Naive thymus-derived CD4-positive, alpha-beta T cell (primary cell): Measurements from ENCODE around the gene ERMN. TPM values are rescaled to one million over a fixed set of nuclear protein-coding genes. Genes with fewer than 3 reads are reported as not detected.

Experiments
- ATAC-seq: fragments of 150-1000 bp; cut with Tn5 transposase; 2 replicates; pipeline ENCODE4 v1.10.0; 2021; ENCODE audit warnings: mild to moderate bottlenecking, moderate library complexity
- CTCF ChIA-PET: fragments of 350-600 bp; sonication (Branson Sonifier 250); formaldehyde crosslinking; loops from one replicate; lab custom pipeline; 2021; ENCODE audit warnings: antibody characterized with exemption; lab: Charles Lee
- POLR2A ChIA-PET: fragments of 350-600 bp; sonication (Branson Sonifier 250); formaldehyde crosslinking; loops from one replicate; lab custom pipeline; 2021; ENCODE audit warnings: antibody characterized with exemption, inconsistent platforms; lab: Charles Lee
- DNase-seq, 9 donors: peaks; one replicate each; pipeline versions ENCODE4 v3.0.0 to v3.0.0-alpha.2; 2020 to 2022; ENCODE audit warnings: mixed read lengths in 1 of 9
- H3K27ac ChIP-seq: one replicate; pipeline ENCODE4 v1.7.0; 2013; ENCODE audit warnings: mild to moderate bottlenecking, low read depth, low read length, moderate library complexity
- H3K27me3 ChIP-seq, 2 donors: one replicate each; pipeline ENCODE4 v1.7.0; 2013; ENCODE audit warnings: low read length in 2 of 2, mild to moderate bottlenecking in 2 of 2, moderate library complexity in 2 of 2; ENCODE audit not compliant: control insufficient read depth in 2 of 2, insufficient read depth in 2 of 2
- H3K36me3 ChIP-seq, 3 experiments: 1 replicate in 2 of 3; 2 replicates in 1 of 3; pipeline ENCODE4 v1.7.0; 2013; ENCODE audit warnings: low read length in 3 of 3, mild to moderate bottlenecking in 3 of 3, moderate library complexity in 1 of 3; ENCODE audit not compliant: insufficient read depth in 3 of 3, control insufficient read depth in 2 of 3
- H3K4me1 ChIP-seq, 2 donors: one replicate each; pipeline ENCODE4 v1.7.0; 2013; ENCODE audit warnings: low read length in 2 of 2, mild to moderate bottlenecking in 2 of 2, moderate library complexity in 1 of 2; ENCODE audit not compliant: control insufficient read depth in 2 of 2, insufficient read depth in 2 of 2
- H3K4me3 ChIP-seq: 2 replicates; pipeline ENCODE4 v1.7.0; 2013; ENCODE audit warnings: mild to moderate bottlenecking, low read length
- H3K9me3 ChIP-seq, 3 experiments: 1 replicate in 2 of 3; 2 replicates in 1 of 3; pipeline ENCODE4 v1.7.0; 2013; ENCODE audit warnings: low read length in 3 of 3; ENCODE audit not compliant: control insufficient read depth in 2 of 3
- H3K27ac Mint-ChIP-seq, 9 donors: one replicate each; pipeline ENCODE4 v1.8.0; 2020 to 2022; ENCODE audit warnings: mixed read lengths in 9 of 9, mild to moderate bottlenecking in 8 of 9, moderate library complexity in 5 of 9, inconsistent platforms in 2 of 9
- H3K27me3 Mint-ChIP-seq, 5 donors: one replicate each; pipeline ENCODE4 v1.8.0; 2021 to 2022; ENCODE audit warnings: mixed read lengths in 5 of 5, mild to moderate bottlenecking in 1 of 5
- H3K36me3 Mint-ChIP-seq, 5 donors: one replicate each; pipeline ENCODE4 v1.8.0; 2020 to 2022; ENCODE audit warnings: mixed read lengths in 5 of 5, mild to moderate bottlenecking in 3 of 5, inconsistent platforms in 1 of 5
- H3K4me1 Mint-ChIP-seq, 7 donors: one replicate each; pipeline ENCODE4 v1.8.0; 2020 to 2022; ENCODE audit warnings: mixed read lengths in 7 of 7, mild to moderate bottlenecking in 3 of 7, inconsistent platforms in 1 of 7
- H3K4me3 Mint-ChIP-seq, 10 donors: one replicate each; pipeline ENCODE4 v1.8.0; 2020 to 2022; ENCODE audit warnings: mild to moderate bottlenecking in 10 of 10, mixed read lengths in 10 of 10, moderate library complexity in 6 of 10, inconsistent platforms in 2 of 10
- H3K9me3 Mint-ChIP-seq, 11 donors: one replicate each; pipeline ENCODE4 v1.8.0; 2020 to 2022; ENCODE audit warnings: mixed read lengths in 11 of 11, mild to moderate bottlenecking in 4 of 11, inconsistent platforms in 1 of 11, moderate library complexity in 1 of 11
- intact Hi-C, 2 donors: fragments of 100-400 bp; cut with micrococcal nuclease; formaldehyde crosslinking; loops; one replicate each; pipeline ENCODE4 v1.15.1; 2023
- polyA plus RNA-seq, 2 donors: library from polyadenylated mRNA; unstranded; fragments of 300-500 nt; fragmentation: Illumina TruSeq; gene quantifications; one replicate each; pipeline ENCODE4 v1.2.3, GENCODE V29; 2021
- total RNA-seq, 6 experiments: library from RNA in 5 of 6; stranded (reverse) in 5 of 6; gene quantifications; 1 replicate in 5 of 6; 2 replicates in 1 of 6; pipeline ENCODE4 v1.2.3 and lab custom pipeline; 2021 to 2026

The ERMN gene
- total and polyA plus RNA-seq, 7 experiments from 2014 or later: 0.09 to 17.3 (median 6.0) TPM

DNA sequence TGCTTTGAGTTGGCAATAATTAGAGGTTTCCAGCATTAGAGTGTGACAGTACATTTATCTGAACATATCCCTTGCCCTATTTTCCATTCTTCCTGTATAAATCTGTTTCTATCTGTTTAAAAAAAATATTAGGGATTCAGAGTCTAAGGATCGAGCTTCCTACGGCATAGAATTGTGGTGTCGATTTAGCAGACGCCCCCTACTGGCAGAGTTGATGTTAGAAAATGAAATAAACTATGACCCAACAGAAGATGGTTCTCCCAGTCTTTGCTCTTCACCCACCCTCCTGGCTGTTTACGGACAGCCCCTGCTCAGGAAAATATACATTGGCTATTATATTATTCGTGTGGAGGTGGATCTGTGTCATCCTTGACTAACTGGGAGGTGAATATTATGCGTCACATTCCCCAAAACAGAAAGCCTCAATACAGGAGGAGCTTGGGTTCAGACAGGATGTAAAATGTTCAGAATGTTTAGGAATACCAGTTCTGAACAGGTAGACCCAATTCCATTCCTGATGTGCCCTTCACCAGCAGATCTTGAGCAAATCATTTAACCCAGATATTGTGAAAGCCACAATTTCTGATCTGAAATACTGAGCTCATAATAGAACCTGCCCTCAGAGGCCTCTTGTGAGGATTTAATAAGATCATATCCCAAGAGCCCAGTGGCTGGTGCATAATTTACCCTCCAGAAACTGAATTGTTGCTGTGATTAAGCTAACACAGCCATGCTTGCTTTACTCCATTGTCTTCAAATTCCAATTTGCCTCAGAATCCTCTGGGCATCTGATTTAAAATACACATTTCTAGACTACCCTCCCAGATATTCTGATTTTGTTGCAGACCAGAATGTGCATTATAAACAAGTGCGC is 10.8 kb upstream of the ERMN start:
- DNase-seq: peak in 7 of 9 donors; percentile 19 to 59 (median 53)
- H3K27ac ChIP-seq: peak overlapping the region; percentile 15
- Mint-ChIP-seq H3K27me3 (no peaks in the 10 kb centered on the region), H3K4me3 (peak overlapping the region; percentile 5 to 86 (median 70)), H3K36me3 (peaks cover 6 to 28% (median 10%) of the 10 kb centered on the region in 5 donors), H3K27ac (peak overlapping the region; percentile 15 to 92 (median 81)), H3K9me3 (peaks cover 0 to 8% (median 4%) of the 10 kb centered on the region in 11 donors), H3K4me1 (peaks cover 28 to 90% (median 83%) of the 10 kb centered on the region in 7 donors)
- H3K27me3 ChIP-seq: no peaks in the 10 kb centered on the region
- no peaks in the 10 kb centered on the region for H3K9me3 ChIP-seq
- intact Hi-C loops: loop anchor here (1.0 to 10.0 kb wide), 3 partner anchors 78 to 1118 kb away; partner anchors contain the start of genes CCDC148 (in 1 of the 2) and PKP4 (in 1 of the 2)
- CTCF ChIA-PET: interaction anchor here (0.6 to 8.0 kb wide), 29 partner anchors 9 to 1143 kb away, joined by 3 to 59 read pairs (median 4); partner anchors contain the start of genes CYTIP and ERMN
- H3K36me3 ChIP-seq: no peaks in the 10 kb centered on the region
- POLR2A ChIA-PET: interaction anchor here (0.6 to 15.7 kb wide), 11 partner anchors 14 to 115 kb away, joined by 3 to 554 read pairs (median 4); partner anchors contain the start of gene CYTIP
- peak overlapping the region; percentile 5 for H3K4me3 ChIP-seq
- H3K4me1 ChIP-seq: peaks cover 23 to 58% of the 10 kb centered on the region in 2 donors
- peak; percentile 52 for ATAC-seq

DNA sequence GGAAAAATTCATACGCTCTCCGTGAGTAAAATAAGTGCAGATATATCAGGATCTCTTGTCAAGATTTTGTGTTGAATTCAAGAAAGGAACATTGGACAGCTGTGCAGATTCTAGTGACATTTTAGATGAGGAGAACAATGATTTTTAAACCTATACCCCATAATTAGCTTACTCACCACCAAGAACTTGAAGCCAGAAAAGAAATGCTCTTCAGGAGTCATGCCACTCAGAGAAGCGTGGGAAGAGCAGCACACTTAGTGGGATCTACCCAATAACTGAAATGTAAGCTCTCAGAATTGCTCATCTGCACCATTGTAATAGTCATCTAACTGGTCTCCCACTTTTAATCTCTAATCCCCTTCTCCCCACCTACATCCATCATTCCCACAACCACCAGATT is 9.2 kb upstream of the ERMN start:
- no peaks in the 10 kb centered on the region for H3K36me3 ChIP-seq
- POLR2A ChIA-PET: interaction anchor here (0.7 to 15.7 kb wide), 11 partner anchors 12 to 115 kb away, joined by 3 to 554 read pairs (median 7); partner anchors contain the start of gene CYTIP
- Mint-ChIP-seq H3K4me3 (peak overlapping the region in 9 of 10 donors; percentile 2 to 58 (median 42)), H3K4me1 (peaks cover 43 to 97% (median 93%) of the 10 kb centered on the region in 7 donors), H3K27ac (peak overlapping the region in 8 of 9 donors; percentile 26 to 92 (median 81)), H3K27me3 (no peaks in the 10 kb centered on the region), H3K9me3 (peaks cover 0 to 4% (median 0%) of the 10 kb centered on the region in 11 donors), H3K36me3 (peaks cover 0 to 13% (median 0%) of the 10 kb centered on the region in 5 donors)
- no peak overlapping the region for H3K4me3 ChIP-seq
- no peaks in the 10 kb centered on the region for H3K9me3 ChIP-seq
- H3K27ac ChIP-seq: peak overlapping the region; percentile 15
- no peak for ATAC-seq
- intact Hi-C loops: loop anchor here (2.0 to 10.0 kb wide), 3 partner anchors 14 to 1120 kb away; partner anchors contain the start of genes CCDC148 (in 1 of the 2) and PKP4 (in 1 of the 2)
- CTCF ChIA-PET: interaction anchor here (0.6 to 8.0 kb wide), 19 partner anchors 7 to 160 kb away, joined by 3 to 59 read pairs (median 5); partner anchors contain the start of gene ERMN
- no peaks in the 10 kb centered on the region for H3K27me3 ChIP-seq
- no peak for DNase-seq
- peaks cover 29 to 69% of the 10 kb centered on the region in 2 donors for H3K4me1 ChIP-seq

DNA sequence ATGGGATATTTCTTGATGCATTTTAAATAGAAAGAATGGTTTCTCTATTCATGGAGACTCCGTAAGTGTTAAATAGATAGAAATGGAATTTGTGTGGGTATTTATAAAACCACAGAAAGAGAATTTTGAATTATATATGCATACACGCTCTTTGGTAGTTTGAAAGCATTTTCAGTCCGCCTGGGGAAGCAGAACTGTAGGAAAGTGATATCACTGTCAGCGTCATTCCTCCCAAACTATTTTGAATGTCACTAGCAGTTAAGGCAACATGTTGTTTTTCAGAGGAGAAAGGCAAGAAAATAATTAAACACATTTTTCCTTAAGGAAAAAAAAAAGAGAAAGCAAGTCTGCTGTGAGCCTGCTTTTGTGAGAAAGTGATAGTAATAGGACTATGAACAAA is 8.7 kb upstream of the ERMN start:
- Mint-ChIP-seq H3K27ac (peak overlapping the region in 8 of 9 donors; percentile 22 to 92 (median 81)), H3K4me1 (peaks cover 47 to 99% (median 94%) of the 10 kb centered on the region in 7 donors), H3K4me3 (peak overlapping the region in 8 of 10 donors; percentile 5 to 59 (median 37)), H3K36me3 (peaks cover 0 to 13% (median 0%) of the 10 kb centered on the region in 5 donors), H3K27me3 (no peaks in the 10 kb centered on the region), H3K9me3 (peaks cover 0 to 5% (median 0%) of the 10 kb centered on the region in 11 donors)
- H3K9me3 ChIP-seq: no peaks in the 10 kb centered on the region
- H3K36me3 ChIP-seq: no peaks in the 10 kb centered on the region
- CTCF ChIA-PET: interaction anchor here (0.9 to 8.0 kb wide), 10 partner anchors 24 to 160 kb away, joined by 3 to 36 read pairs (median 4); no protein-coding TSS in a partner anchor
- peak overlapping the region; percentile 15 for H3K27ac ChIP-seq
- H3K4me3 ChIP-seq: no peak overlapping the region
- no peak for DNase-seq
- no peaks in the 10 kb centered on the region for H3K27me3 ChIP-seq
- POLR2A ChIA-PET: interaction anchor here (0.8 to 15.7 kb wide), 8 partner anchors 12 to 115 kb away, joined by 5 to 554 read pairs (median 12); partner anchors contain the start of gene CYTIP
- H3K4me1 ChIP-seq: peaks cover 29 to 73% of the 10 kb centered on the region in 2 donors
- intact Hi-C loops: loop anchor here (2.0 to 10.0 kb wide), 3 partner anchors 14 to 1120 kb away; partner anchors contain the start of genes CCDC148 (in 1 of the 2) and PKP4 (in 1 of the 2)
- no peak for ATAC-seq

DNA sequence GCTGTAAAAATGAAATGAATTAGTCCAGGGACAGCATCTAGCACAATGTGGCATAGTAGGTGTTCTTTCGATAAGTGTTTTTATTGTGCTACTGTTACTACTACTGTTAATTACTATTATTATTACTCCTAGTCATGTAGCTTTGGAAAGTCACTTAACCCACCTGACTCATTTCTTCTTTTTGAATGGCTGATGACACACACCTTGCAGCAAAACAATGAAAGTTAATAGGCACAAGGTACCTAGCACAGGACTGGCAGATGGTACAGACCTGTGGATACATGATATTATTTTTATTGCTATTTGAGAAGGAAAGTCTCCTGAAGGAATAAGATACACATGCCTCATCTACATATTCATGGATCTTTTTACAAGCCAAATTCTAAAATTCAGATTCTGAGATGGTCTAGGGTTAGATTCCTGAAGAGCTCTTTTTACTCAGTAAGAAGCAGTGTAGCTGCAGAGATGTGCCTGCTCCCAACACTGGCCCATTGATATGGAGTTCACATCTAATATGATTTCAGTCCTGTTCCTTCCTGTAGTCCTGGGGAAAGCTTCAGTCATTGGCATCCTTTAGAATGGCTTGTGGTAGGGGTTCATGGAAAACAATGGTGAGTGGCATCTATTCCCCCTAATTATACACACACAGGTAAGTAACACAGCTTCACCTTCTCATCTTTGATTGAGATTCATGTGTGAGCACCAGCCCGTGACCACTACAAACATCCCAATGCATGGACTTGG is 7.9 kb upstream of the ERMN start:
- ATAC-seq (no peak), DNase-seq (no peak)
- Mint-ChIP-seq H3K27me3 (no peaks in the 10 kb centered on the region), H3K27ac (peak overlapping the region in 8 of 9 donors; percentile 81 to 96 (median 92)), H3K9me3 (peaks cover 0 to 8% (median 0%) of the 10 kb centered on the region in 11 donors), H3K36me3 (peaks cover 0 to 8% (median 0%) of the 10 kb centered on the region in 5 donors), H3K4me1 (peaks cover 47 to 100% (median 95%) of the 10 kb centered on the region in 7 donors), H3K4me3 (peak overlapping the region in 7 of 10 donors; percentile 22 to 72 (median 42))
- H3K27ac ChIP-seq: peak overlapping the region; percentile 46
- intact Hi-C loops: loop anchor here (2.0 to 10.0 kb wide), 4 partner anchors 15 to 1121 kb away; partner anchors contain the start of genes CCDC148 (in 1 of the 2) and PKP4 (in 1 of the 2)
- no peaks in the 10 kb centered on the region for H3K36me3 ChIP-seq
- peaks cover 29 to 74% of the 10 kb centered on the region in 2 donors for H3K4me1 ChIP-seq
- no peaks in the 10 kb centered on the region for H3K27me3 ChIP-seq
- POLR2A ChIA-PET: interaction anchor here (0.8 to 15.7 kb wide), 6 partner anchors 70 to 161 kb away, joined by 3 to 554 read pairs (median 38); partner anchors contain the start of gene CYTIP
- H3K4me3 ChIP-seq: no peak overlapping the region
- CTCF ChIA-PET: interaction anchor here (0.9 to 8.0 kb wide), 9 partner anchors 14 to 158 kb away, joined by 3 to 36 read pairs (median 4); no protein-coding TSS in a partner anchor
- no peaks in the 10 kb centered on the region for H3K9me3 ChIP-seq

DNA sequence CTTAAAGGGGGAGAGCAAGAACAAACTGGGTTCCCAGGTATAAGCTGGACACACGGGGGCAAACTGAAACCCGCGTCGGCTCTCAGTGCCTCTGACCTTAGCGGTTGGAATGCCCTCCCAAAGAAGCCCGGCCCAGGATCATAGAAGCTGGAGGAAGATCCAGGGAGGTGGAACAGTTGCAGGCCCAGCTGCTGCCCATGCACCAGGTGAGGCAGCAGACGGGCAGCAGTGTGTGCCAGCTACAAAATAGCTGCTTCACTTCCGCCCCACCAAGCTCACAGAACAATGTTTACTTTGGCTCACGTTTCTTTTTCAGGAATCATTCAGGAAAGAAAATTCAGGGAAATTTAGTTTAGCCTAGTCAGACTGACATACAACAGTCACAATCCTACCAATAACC is 3.9 kb upstream of the ERMN start:
- H3K4me3 Mint-ChIP-seq: peak overlapping the region in 4 of 10 donors; percentile 31 to 72 (median 54)
- peaks cover 36 to 82% (median 72%) of the 10 kb centered on the region in 7 donors for H3K4me1 Mint-ChIP-seq
- DNase-seq: no peak
- peak overlapping the region in 8 of 9 donors; percentile 42 to 96 (median 81) for H3K27ac Mint-ChIP-seq
- Histone ChIP-seq H3K4me1 (peaks cover 30 to 59% of the 10 kb centered on the region in 2 donors), H3K9me3 (no peaks in the 10 kb centered on the region), H3K27me3 (no peaks in the 10 kb centered on the region), H3K27ac (no peak overlapping the region), H3K36me3 (no peaks in the 10 kb centered on the region), H3K4me3 (no peak overlapping the region)
- no peak for ATAC-seq
- H3K36me3 Mint-ChIP-seq: peaks cover 0 to 5% (median 3%) of the 10 kb centered on the region in 5 donors
- ChIA-PET POLR2A (interaction anchor here (0.6 to 15.7 kb wide), 8 partner anchors 8 to 139 kb away, joined by 3 to 554 read pairs (median 5); partner anchors contain the start of gene CYTIP), CTCF (interaction anchor here (0.9 to 4.5 kb wide), 8 partner anchors 8 to 165 kb away, joined by 3 to 80 read pairs (median 6); no protein-coding TSS in a partner anchor)
- H3K9me3 Mint-ChIP-seq: peaks cover 0 to 8% (median 0%) of the 10 kb centered on the region in 11 donors
- H3K27me3 Mint-ChIP-seq: no peaks in the 10 kb centered on the region
- intact Hi-C loops: loop anchor here in 1 of 2 donors (5.0 kb wide), 1 partner anchor 568 kb away; no protein-coding TSS in a partner anchor
